A673 (cell line): ENCODE data around the gene CLDN24. TPM values are rescaled to one million over a fixed set of nuclear protein-coding genes. Genes with fewer than 3 reads are reported as not detected.

Experiments used
- BruUV-seq: library from RNA; stranded (reverse); fragments of 400-500 nt; replicated peaks from 2 replicates; lab custom pipeline; 2021; lab: Mats Ljungman, UMichigan
- CTCF ChIA-PET: fragments of 300-600 bp; sonication (Branson Sonifier 250); formaldehyde crosslinking; loops from one replicate; lab custom pipeline; 2022; ENCODE audit warnings: antibody characterized with exemption; lab: Charles Lee
- POLR2A ChIA-PET: fragments of 300-600 bp; sonication (Branson Sonifier 250); formaldehyde crosslinking; loops from one replicate; lab custom pipeline; 2022; ENCODE audit warnings: antibody characterized with exemption; ENCODE audit not compliant: low non-redundant PET; lab: Charles Lee
- DNase-seq: peaks from one replicate; pipeline ENCODE4 v3.0.0-alpha.2; 2015; ENCODE audit warnings: low spot score
- H3K27ac ChIP-seq: fragments of 200-600 bp; sonication (generic); 2 replicates; pipeline ENCODE4 v1.5.1; 2016; ENCODE audit warnings: mixed run types, low read depth, mild to moderate bottlenecking, mixed read lengths, antibody characterized with exemption, low read length; ENCODE audit not compliant: poor library complexity, severe bottlenecking
- H3K27me3 ChIP-seq: fragments of 200-600 bp; sonication (generic); replicated peaks from 2 replicates; pipeline ENCODE4 v1.6.1; 2017; ENCODE audit warnings: mixed run types, low read depth, mild to moderate bottlenecking, mixed read lengths, antibody characterized with exemption, low read length; ENCODE audit not compliant: insufficient read depth, poor library complexity
- H3K36me3 ChIP-seq: fragments of 200-600 bp; sonication (generic); 2 replicates; pipeline ENCODE4 v1.6.1; 2016; ENCODE audit warnings: mixed run types, mild to moderate bottlenecking, mixed read lengths, antibody characterized with exemption, low read length; ENCODE audit not compliant: insufficient read depth, poor library complexity, severe bottlenecking
- H3K4me1 ChIP-seq: fragments of 200-600 bp; sonication (generic); 2 replicates; pipeline ENCODE4 v1.6.1; 2017; ENCODE audit warnings: mixed run types, mild to moderate bottlenecking, mixed read lengths, antibody characterized with exemption, low read length; ENCODE audit not compliant: insufficient read depth, poor library complexity, severe bottlenecking
- H3K4me3 ChIP-seq: fragments of 200-600 bp; sonication (generic); 2 replicates; pipeline ENCODE4 v1.5.1; 2016; ENCODE audit warnings: low read depth, mixed run types, mild to moderate bottlenecking, mixed read lengths, low read length; ENCODE audit not compliant: poor library complexity, severe bottlenecking
- H3K9me3 ChIP-seq: fragments of 200-600 bp; sonication (generic); 2 replicates; pipeline ENCODE4 v1.6.1; 2016; ENCODE audit warnings: mixed run types, low read depth, mild to moderate bottlenecking, mixed read lengths, antibody characterized with exemption, low read length; ENCODE audit not compliant: poor library complexity, severe bottlenecking
- EZH2 ChIP-seq: fragments of 200-600 bp; sonication (generic); IDR thresholded peaks from 2 replicates; pipeline ENCODE4 v1.6.1; 2017; ENCODE audit warnings: borderline replicate concordance, low read depth, mild to moderate bottlenecking, mixed read lengths, antibody characterized with exemption, low read length; ENCODE audit not compliant: poor library complexity, severe bottlenecking
- intact Hi-C: fragments of 100-400 bp; cut with micrococcal nuclease; formaldehyde crosslinking; loops from one replicate; pipeline ENCODE4 v1.10.0; 2022; ENCODE audit not compliant: unreplicated experiment
- total RNA-seq: library from RNA; stranded (reverse); gene quantifications from 2 replicates; pipeline ENCODE4 v1.2.3, GENCODE V29; 2021
- TF ChIP-seq, protein P1 (sequence below): fragments of 300-800, 200-600 bp; sonication (generic); conservative IDR thresholded peaks from 2 replicates; pipeline ENCODE4 v1.5.1; 2017; ENCODE audit warnings: low read depth, mild to moderate bottlenecking, antibody characterized with exemption, low read length, moderate library complexity, mixed read lengths

CLDN24 gene
- total RNA-seq, 1 experiment from 2014 or later: not detected

DNA sequence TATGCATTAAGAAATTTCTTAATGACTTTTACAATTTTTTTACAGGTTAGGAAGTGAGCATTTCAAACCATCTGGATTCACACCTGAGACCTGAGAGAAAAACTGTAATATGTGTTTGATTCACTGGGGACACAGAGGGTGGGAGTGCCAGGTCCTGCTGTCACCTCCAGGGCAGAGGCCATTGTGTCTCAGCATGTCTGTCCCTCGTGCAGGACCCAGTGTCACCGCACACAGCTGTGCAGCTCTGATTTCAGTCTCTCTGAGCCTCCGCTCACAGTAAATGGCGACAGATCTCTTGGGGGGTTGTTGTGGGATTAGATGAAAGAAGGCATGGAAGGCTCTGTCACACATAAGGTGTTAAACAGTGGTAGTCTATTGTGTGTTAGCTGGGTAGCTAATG lies 23.0 kb upstream of the CLDN24 start:
- DNase-seq: no peak
- BruUV-seq: no TSS peak
- TF ChIP-seq, protein P1, sequence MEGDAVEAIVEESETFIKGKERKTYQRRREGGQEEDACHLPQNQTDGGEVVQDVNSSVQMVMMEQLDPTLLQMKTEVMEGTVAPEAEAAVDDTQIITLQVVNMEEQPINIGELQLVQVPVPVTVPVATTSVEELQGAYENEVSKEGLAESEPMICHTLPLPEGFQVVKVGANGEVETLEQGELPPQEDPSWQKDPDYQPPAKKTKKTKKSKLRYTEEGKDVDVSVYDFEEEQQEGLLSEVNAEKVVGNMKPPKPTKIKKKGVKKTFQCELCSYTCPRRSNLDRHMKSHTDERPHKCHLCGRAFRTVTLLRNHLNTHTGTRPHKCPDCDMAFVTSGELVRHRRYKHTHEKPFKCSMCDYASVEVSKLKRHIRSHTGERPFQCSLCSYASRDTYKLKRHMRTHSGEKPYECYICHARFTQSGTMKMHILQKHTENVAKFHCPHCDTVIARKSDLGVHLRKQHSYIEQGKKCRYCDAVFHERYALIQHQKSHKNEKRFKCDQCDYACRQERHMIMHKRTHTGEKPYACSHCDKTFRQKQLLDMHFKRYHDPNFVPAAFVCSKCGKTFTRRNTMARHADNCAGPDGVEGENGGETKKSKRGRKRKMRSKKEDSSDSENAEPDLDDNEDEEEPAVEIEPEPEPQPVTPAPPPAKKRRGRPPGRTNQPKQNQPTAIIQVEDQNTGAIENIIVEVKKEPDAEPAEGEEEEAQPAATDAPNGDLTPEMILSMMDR: no peak
- TF ChIP-seq EZH2: no peak
- H3K9me3 ChIP-seq: no peaks in the 10 kb centered on the region
- intact Hi-C loops: no loop called here
- no peaks in the 10 kb centered on the region for H3K4me1 ChIP-seq
- H3K27me3 ChIP-seq: no peaks in the 10 kb centered on the region
- H3K27ac ChIP-seq: no peak overlapping the region
- CTCF ChIA-PET: no interaction called here
- no peak overlapping the region for H3K4me3 ChIP-seq
- POLR2A ChIA-PET: no interaction called here
- H3K36me3 ChIP-seq: no peaks in the 10 kb centered on the region

DNA sequence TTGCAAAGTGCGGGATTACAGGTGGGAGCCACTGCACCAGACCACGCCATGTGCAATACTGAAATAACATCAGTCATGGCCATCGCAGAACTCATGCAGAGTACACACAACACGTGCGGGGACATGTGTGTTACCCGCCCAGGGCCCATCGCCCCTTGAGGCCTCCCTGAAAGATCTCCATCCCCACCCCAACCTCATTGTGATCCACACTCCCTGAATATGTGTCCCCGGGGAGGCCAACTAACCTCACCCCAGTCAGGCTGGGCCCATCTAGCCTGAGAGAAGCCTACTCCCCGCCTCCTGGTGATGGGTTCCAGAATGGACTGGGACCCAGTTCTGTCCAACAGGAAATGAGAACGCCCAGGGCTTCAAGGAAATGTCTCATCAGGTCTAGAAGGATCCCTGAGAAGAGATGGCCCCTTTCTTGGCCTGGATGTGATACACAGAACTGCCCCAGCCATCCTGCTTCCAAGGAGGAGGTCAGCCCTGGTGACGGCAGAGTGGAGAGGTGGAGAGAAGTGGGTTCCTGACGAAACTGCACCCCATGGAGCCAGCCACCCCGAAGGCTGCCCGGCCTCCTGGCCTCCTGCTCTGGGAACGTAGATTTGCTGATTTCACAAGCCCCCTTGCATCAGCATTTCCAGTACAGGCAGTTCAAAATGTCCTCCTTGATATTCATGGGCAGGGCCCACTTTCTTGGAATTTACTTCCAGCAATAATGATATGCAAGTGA lies 22.5 kb upstream of the CLDN24 start:
- Histone ChIP-seq H3K4me3 (no peak overlapping the region), H3K27me3 (no peaks in the 10 kb centered on the region), H3K9me3 (no peaks in the 10 kb centered on the region), H3K27ac (no peak overlapping the region), H3K4me1 (no peaks in the 10 kb centered on the region), H3K36me3 (no peaks in the 10 kb centered on the region)
- BruUV-seq: no TSS peak
- TF ChIP-seq, protein P1: no peak
- TF ChIP-seq EZH2: no peak
- DNase-seq: no peak
- ChIA-PET POLR2A (no interaction called here), CTCF (no interaction called here)
- intact Hi-C loops: no loop called here

DNA sequence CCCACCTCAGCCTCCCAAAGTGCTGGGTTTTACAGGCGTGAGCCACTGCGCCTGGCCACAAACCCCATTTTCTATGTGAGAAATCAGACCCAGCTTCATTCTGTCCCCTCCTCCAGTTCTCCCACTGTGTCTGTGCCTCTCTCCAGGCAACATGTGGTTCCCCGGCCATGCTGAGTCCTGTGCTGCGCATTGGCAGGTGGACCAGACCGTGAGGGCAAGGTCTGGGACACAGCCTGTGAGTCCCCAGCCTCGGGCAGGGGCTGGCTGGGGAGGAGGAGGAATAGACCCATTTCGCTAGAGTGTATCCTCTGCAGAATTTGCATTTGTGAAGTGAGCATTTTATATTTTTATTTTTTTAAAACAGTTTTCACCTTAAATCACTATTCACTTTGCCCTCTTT lies 21.5 kb upstream of the CLDN24 start:
- H3K36me3 ChIP-seq: no peaks in the 10 kb centered on the region
- DNase-seq: no peak
- POLR2A ChIA-PET: no interaction called here
- H3K9me3 ChIP-seq: no peaks in the 10 kb centered on the region
- TF ChIP-seq, protein P1: no peak
- TF ChIP-seq EZH2: no peak
- BruUV-seq: no TSS peak
- H3K27me3 ChIP-seq: no peaks in the 10 kb centered on the region
- no peaks in the 10 kb centered on the region for H3K4me1 ChIP-seq
- no peak overlapping the region for H3K4me3 ChIP-seq
- intact Hi-C loops: no loop called here
- CTCF ChIA-PET: no interaction called here
- H3K27ac ChIP-seq: no peak overlapping the region
